B cell (primary cell): ENCODE data around the gene ZBTB25. TPM values are rescaled to one million over a fixed set of nuclear protein-coding genes. Genes with fewer than 3 reads are reported as not detected.

Experiments
- ATAC-seq: fragments of 200-7000 bp; cut with Tn5 transposase; one replicate; pipeline ENCODE4 v1.10.0; 2021; ENCODE audit warnings: low read depth, mild to moderate bottlenecking, moderate number of reproducible peaks, moderate library complexity
- CTCF ChIA-PET: fragments of 350-600 bp; sonication (Branson Sonifier 250); formaldehyde crosslinking; loops from one replicate; lab custom pipeline; 2021; ENCODE audit warnings: antibody characterized with exemption, inconsistent platforms; lab: Charles Lee
- POLR2A ChIA-PET: fragments of 350-600 bp; sonication (Branson Sonifier 250); formaldehyde crosslinking; loops from one replicate; lab custom pipeline; 2021; ENCODE audit warnings: antibody characterized with exemption; lab: Charles Lee
- DNase-seq: peaks from one replicate; pipeline ENCODE4 v3.0.0; 2013
- H2AFZ ChIP-seq: 2 replicates; pipeline ENCODE4 v1.6.1; 2012; ENCODE audit warnings: mild to moderate bottlenecking, low read depth, low read length; ENCODE audit not compliant: insufficient read depth, poor library complexity, severe bottlenecking
- H3K27ac ChIP-seq, 2 donors: 1 replicate in 1 of 2; 2 replicates in 1 of 2; pipeline ENCODE4 v1.5.1; 2012 to 2013; ENCODE audit warnings: low read length in 2 of 2, mild to moderate bottlenecking in 2 of 2, moderate library complexity in 1 of 2
- H3K27me3 ChIP-seq, 4 experiments: fragments of 200-600 bp in 1 of 4; sonication (generic) in 1 of 4; replicated peaks in 1 of 4; 1 replicate in 2 of 4; 2 replicates in 2 of 4; pipeline versions ENCODE4 v1.6.1 to v1.7.0; 2013 to 2016; ENCODE audit warnings: low read length in 3 of 4, mild to moderate bottlenecking in 2 of 4, mixed read lengths in 1 of 4, moderate library complexity in 1 of 4; ENCODE audit not compliant: insufficient read depth in 4 of 4, control insufficient read depth in 3 of 4; ENCODE audit errors: control extremely low read depth in 1 of 4
- H3K36me3 ChIP-seq, 2 experiments: replicated peaks in 1 of 2; 1 replicate in 1 of 2; 2 replicates in 1 of 2; pipeline versions ENCODE4 v1.6.1 to v1.7.1; 2013; ENCODE audit warnings: low read length in 1 of 2; ENCODE audit not compliant: insufficient read depth in 2 of 2, control insufficient read depth in 1 of 2; ENCODE audit errors: control extremely low read depth in 1 of 2, extremely low read depth in 1 of 2
- H3K4me1 ChIP-seq, 2 donors: fragments of 200-600 bp in 1 of 2; sonication (generic) in 1 of 2; 1 replicate in 1 of 2; 2 replicates in 1 of 2; pipeline versions ENCODE4 v1.5.1 to v1.6.1; 2013 to 2017; ENCODE audit warnings: low read length in 2 of 2; ENCODE audit not compliant: control insufficient read depth in 2 of 2, insufficient read depth in 2 of 2
- H3K4me2 ChIP-seq: replicated peaks from 2 replicates; pipeline ENCODE3; 2012; ENCODE audit warnings: mild to moderate bottlenecking, low read depth, low read length; ENCODE audit not compliant: poor library complexity, severe bottlenecking
- H3K4me3 ChIP-seq, 5 experiments: fragments of 200-600 bp in 1 of 5; sonication (generic) in 1 of 5; 1 replicate in 3 of 5; 2 replicates in 2 of 5; pipeline versions ENCODE4 v1.5.1 to v1.7.0; 2011 to 2016; ENCODE audit warnings: low read length in 4 of 5, mild to moderate bottlenecking in 4 of 5, low read depth in 2 of 5, control low read depth in 1 of 5, moderate library complexity in 1 of 5; ENCODE audit not compliant: insufficient read depth in 1 of 5; ENCODE audit errors: control extremely low read depth in 1 of 5, extremely low read depth in 1 of 5
- H3K79me2 ChIP-seq: fragments of 200-600 bp; sonication (generic); one replicate; pipeline ENCODE4 v1.6.0; 2016; ENCODE audit warnings: low read length; ENCODE audit not compliant: control insufficient read depth, insufficient read depth
- H3K9ac ChIP-seq: fragments of 200-600 bp; sonication (generic); 2 replicates; pipeline ENCODE4 v1.6.1; 2017; ENCODE audit warnings: mild to moderate bottlenecking, low read length, moderate library complexity
- H3K9me3 ChIP-seq, 3 donors: one replicate each; pipeline versions ENCODE4 v1.6.1 to v1.7.1; 2013; ENCODE audit warnings: low read length in 2 of 3; ENCODE audit not compliant: control insufficient read depth in 2 of 3, insufficient read depth in 1 of 3; ENCODE audit errors: control extremely low read depth in 1 of 3
- H4K20me1 ChIP-seq: 2 replicates; pipeline ENCODE4 v1.6.0; 2012; ENCODE audit warnings: mild to moderate bottlenecking, low read length; ENCODE audit not compliant: insufficient read depth, control insufficient read depth, poor library complexity, severe bottlenecking
- H3K27ac Mint-ChIP-seq: one replicate; pipeline ENCODE4 v1.8.0; 2021; ENCODE audit warnings: mixed read lengths
- H3K27me3 Mint-ChIP-seq: one replicate; pipeline ENCODE4 v1.8.0; 2021; ENCODE audit warnings: mixed read lengths
- H3K4me1 Mint-ChIP-seq: one replicate; pipeline ENCODE4 v1.8.0; 2021; ENCODE audit warnings: mixed read lengths
- H3K4me3 Mint-ChIP-seq: one replicate; pipeline ENCODE4 v1.8.0; 2021; ENCODE audit warnings: mixed read lengths
- H3K9me3 Mint-ChIP-seq: one replicate; pipeline ENCODE4 v1.8.0; 2022; ENCODE audit warnings: mixed read lengths; ENCODE audit not compliant: insufficient read depth
- EZH2 ChIP-seq: IDR thresholded peaks from 2 replicates; pipeline ENCODE4 v1.6.1; 2012; ENCODE audit warnings: borderline replicate concordance, low read depth, mild to moderate bottlenecking, moderate library complexity, low read length; ENCODE audit not compliant: insufficient read depth, poor library complexity, severe bottlenecking
- WGBS: methylation state at CpG from one replicate; pipeline ENCODE4 v1.1.5; 2013; ENCODE audit warnings: missing lambda C conversion rate; ENCODE audit not compliant: insufficient coverage; 5-methylcytosine and 5-hydroxymethylcytosine counted together
- intact Hi-C: fragments of 100-400 bp; cut with micrococcal nuclease; formaldehyde crosslinking; loops from one replicate; pipeline ENCODE4 v1.10.0; 2022
- polyA plus RNA-seq: library from polyadenylated mRNA; depleted of rRNA; stranded (reverse); fragments of >200 nt; gene quantifications from 2 replicates; pipeline ENCODE4 v1.2.3, GENCODE V29; 2012
- total RNA-seq, 2 donors: library from RNA; stranded (reverse); fragments of 120-200 nt in 1 of 2; gene quantifications; 1 replicate in 1 of 2; 2 replicates in 1 of 2; pipeline versions ENCODE4 v1.2.3 to v1.2.4, GENCODE V29; 2013 to 2022
- TF ChIP-seq, protein P1 (sequence below): fragments of 200-600 bp; IDR thresholded peaks from one replicate; pipeline ENCODE4 v1.8.0; 2022; ENCODE audit warnings: antibody characterized with exemption, mild to moderate bottlenecking

The ZBTB25 gene
- total and polyA plus RNA-seq, 2 donors (not counting 1 experiment from before 2014, with no cell fraction given), result 20.8 to 45.7 TPM

DNA sequence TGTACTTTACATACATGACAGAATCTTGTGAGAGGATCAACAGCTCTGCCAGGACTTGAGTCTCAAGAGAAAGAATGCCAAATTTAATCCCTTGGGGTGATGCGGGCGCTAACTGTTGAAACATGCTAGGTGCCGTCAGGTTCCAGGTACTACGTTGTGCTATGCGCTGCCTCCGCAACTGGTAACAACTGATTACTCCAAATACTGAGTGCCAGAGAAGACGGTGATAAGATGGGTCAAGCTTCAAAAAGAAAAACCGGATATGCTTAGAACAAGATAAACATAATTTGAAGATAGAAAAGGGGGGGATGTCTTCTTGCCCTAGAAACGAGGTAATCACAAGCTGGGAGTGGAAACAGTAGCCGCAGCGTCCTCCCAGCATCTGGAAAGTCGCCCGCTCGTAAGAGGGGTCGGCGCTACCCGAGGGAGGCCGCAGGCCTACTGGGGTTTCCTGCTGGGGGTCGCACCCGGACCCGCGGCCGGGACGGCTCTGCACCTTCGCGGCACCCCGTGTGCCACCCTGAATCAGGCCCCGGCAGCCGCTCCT is 678 bp downstream of the ZBTB25 start:
- Histone ChIP-seq H3K4me2 (peak overlapping the region; percentile 86), H3K9me3 (no peaks in the 10 kb centered on the region), H3K27me3 (no peaks in the 10 kb centered on the region), H2AFZ (peak overlapping the region; percentile 74), H3K4me3 (peak overlapping the region; percentile 87 to 98 (median 95)), H3K27ac (peak overlapping the region; percentile 99 to 100), H3K4me1 (peaks cover 57 to 58% of the 10 kb centered on the region in 2 donors), H3K79me2 (peaks cover 80% of the 10 kb centered on the region), H4K20me1 (peaks cover 32% of the 10 kb centered on the region), H3K36me3 (peaks cover 0 to 4% of the 10 kb centered on the region in 2 experiments), H3K9ac (peak overlapping the region; percentile 95)
- POLR2A ChIA-PET, result interaction anchor here (0.6 to 3.4 kb wide), 6 partner anchors 11 to 861 kb away, joined by 3 to 28 read pairs (median 4); partner anchors contain the start of genes HSPA2, MTHFD1 and WDR89
- peak overlapping the region; percentile 95 for H3K4me3 Mint-ChIP-seq
- intact Hi-C loops, result loop anchor here (1.0 to 5.0 kb wide), 12 partner anchors 8 to 909 kb away; partner anchors contain the start of genes CHURC1, FUT8, HSPA2 and MTHFD1
- TF ChIP-seq, protein P1, sequence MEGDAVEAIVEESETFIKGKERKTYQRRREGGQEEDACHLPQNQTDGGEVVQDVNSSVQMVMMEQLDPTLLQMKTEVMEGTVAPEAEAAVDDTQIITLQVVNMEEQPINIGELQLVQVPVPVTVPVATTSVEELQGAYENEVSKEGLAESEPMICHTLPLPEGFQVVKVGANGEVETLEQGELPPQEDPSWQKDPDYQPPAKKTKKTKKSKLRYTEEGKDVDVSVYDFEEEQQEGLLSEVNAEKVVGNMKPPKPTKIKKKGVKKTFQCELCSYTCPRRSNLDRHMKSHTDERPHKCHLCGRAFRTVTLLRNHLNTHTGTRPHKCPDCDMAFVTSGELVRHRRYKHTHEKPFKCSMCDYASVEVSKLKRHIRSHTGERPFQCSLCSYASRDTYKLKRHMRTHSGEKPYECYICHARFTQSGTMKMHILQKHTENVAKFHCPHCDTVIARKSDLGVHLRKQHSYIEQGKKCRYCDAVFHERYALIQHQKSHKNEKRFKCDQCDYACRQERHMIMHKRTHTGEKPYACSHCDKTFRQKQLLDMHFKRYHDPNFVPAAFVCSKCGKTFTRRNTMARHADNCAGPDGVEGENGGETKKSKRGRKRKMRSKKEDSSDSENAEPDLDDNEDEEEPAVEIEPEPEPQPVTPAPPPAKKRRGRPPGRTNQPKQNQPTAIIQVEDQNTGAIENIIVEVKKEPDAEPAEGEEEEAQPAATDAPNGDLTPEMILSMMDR, result no peak
- no peak for TF ChIP-seq EZH2
- no peaks in the 10 kb centered on the region for H3K27me3 Mint-ChIP-seq
- no peak for ATAC-seq
- 0% methylated on average over 26 of the region's 29 CpGs for WGBS
- H3K4me1 Mint-ChIP-seq, result peaks cover 56% of the 10 kb centered on the region
- peak; percentile 65 for DNase-seq
- CTCF ChIA-PET, result interaction anchor here (0.9 to 3.1 kb wide), 13 partner anchors 9 to 164 kb away, joined by 3 to 42 read pairs (median 4); partner anchors contain the start of gene HSPA2
- H3K27ac Mint-ChIP-seq, result peak overlapping the region; percentile 100
- H3K9me3 Mint-ChIP-seq, result no peaks in the 10 kb centered on the region

DNA sequence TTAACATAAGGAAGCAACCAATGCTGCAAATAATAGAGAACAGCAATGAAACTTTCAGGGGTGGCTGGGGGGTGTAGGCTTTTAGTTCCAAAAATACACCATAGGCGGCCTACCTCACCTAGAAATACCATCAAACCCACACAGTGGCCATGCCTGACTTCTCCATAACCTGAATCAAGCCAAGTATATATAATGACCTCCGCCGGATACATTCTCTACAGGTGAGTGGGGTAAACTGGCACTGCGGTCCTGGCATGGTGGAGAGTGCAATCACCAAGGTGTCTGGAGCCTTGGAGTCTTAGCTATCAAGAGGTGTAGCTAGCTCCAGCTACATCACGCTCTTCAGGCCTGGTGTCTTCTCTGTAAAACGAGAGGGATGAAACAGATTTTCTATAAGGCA is 1.2 kb downstream of the ZBTB25 start:
- WGBS, result 30% methylated on average over 4 of the region's 6 CpGs
- no peak for TF ChIP-seq EZH2
- TF ChIP-seq, protein P1, result peak; percentile 44
- Mint-ChIP-seq H3K9me3 (no peaks in the 10 kb centered on the region), H3K4me1 (peaks cover 55% of the 10 kb centered on the region), H3K4me3 (peak overlapping the region; percentile 95), H3K27me3 (no peaks in the 10 kb centered on the region), H3K27ac (peak overlapping the region; percentile 100)
- Histone ChIP-seq H3K4me3 (peak overlapping the region; percentile 87 to 98 (median 95)), H3K27ac (peak overlapping the region; percentile 99 to 100), H2AFZ (peak overlapping the region; percentile 74), H3K36me3 (peaks cover 0 to 4% of the 10 kb centered on the region in 2 experiments), H3K27me3 (no peaks in the 10 kb centered on the region), H3K4me1 (peaks cover 52 to 53% of the 10 kb centered on the region in 2 donors), H3K9me3 (no peaks in the 10 kb centered on the region), H3K79me2 (peaks cover 80% of the 10 kb centered on the region), H4K20me1 (peaks cover 27% of the 10 kb centered on the region), H3K9ac (peak overlapping the region; percentile 95), H3K4me2 (peak overlapping the region; percentile 86)
- CTCF ChIA-PET, result interaction anchor here (0.9 to 3.1 kb wide), 14 partner anchors 9 to 189 kb away, joined by 3 to 42 read pairs (median 4); partner anchors contain the start of gene HSPA2
- DNase-seq, result peak; percentile 68
- POLR2A ChIA-PET, result interaction anchor here (0.6 to 3.4 kb wide), 5 partner anchors 13 to 861 kb away, joined by 3 to 28 read pairs (median 4); partner anchors contain the start of genes HSPA2, MTHFD1 and WDR89
- intact Hi-C loops, result loop anchor here (2.0 to 5.0 kb wide), 7 partner anchors 34 to 910 kb away; partner anchors contain the start of genes FUT8 and SYNE2
- no peak for ATAC-seq
